NCI-H187 (cell line): Measurements from ENCODE around the gene MAPK4.
A peak's percentile ranks its signal among the peaks of the same experiment; 100 is the strongest.

Source experiments
- DNase-seq, 2 experiments: peaks; one replicate each; lab custom pipeline; 2025; lab: John Stamatoyannopoulos, UW

The MAPK4 gene

DNA sequence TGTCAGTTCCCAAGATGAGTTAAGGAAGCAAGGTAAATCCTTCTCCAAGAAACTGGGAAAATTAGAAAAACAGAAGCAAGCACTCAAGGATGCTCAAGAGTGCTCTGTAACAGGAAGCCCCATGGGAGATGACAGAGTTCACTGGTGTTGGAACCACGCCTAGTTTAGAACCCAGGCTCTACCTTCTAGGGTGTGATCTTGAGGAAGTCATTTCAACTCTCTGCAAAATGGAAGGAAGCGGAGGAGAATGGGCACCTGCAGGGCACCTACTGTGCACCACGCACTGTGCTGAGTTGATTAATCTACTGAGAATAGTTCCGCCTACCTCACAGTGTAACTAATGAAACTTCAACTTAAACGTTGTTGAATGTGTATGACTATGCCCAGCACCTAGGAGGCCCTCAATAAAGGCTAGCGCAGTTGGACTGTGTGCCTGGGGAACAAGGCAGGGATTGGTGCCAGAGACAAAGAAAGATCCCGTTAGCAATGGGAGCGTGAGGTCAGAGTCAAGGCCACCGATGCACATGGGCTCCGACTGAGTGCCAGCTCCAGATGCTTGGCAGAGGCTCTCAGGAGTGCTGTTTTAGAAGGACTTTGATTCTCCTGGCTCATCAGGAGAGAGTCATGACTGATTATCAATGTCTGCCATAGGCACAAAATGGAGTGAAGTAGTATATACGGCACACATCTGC, 93.7 kb downstream of the MAPK4 start:
- DNase-seq, result no peak

- no peak for DNase-seq
Observed at GRCh38 chr18:50654211-50654610, 94.3 kb downstream of the MAPK4 start.

GRCh38 chr18:50654658-50655550, 95.0 kb downstream of the MAPK4 start:
- DNase-seq, result no peak

GRCh38 chr18:50656396-50656795, 96.5 kb downstream of the MAPK4 start:
- DNase-seq, result no peak

GRCh38 chr18:50656841-50657470, 97.1 kb downstream of the MAPK4 start:
- no peak for DNase-seq

DNA sequence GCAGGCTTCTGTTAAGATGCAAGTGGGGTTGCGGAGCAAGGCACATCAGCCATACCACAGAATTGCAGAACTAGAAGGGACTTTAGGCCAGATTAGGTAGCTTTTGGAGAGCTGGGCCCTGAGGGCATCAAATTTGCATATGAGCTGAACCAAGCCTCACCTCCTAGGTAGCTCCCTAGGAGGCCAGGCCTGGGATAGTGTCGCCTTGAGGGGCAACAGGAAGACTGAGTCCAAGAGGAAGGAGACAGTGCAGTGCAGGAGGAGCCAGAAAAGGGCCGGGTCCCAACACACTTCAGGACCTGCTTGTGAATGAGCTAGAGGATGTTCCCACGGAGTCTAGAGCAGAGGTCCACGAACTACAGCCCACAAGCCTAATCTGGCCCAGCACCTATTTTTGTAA, 98.7 kb downstream of the MAPK4 start:
- no peak for DNase-seq

GRCh38 chr18:50659091-50660003, 99.5 kb downstream of the MAPK4 start:
- DNase-seq, result no peak

GRCh38 chr18:50661013-50661412, 101.1 kb downstream of the MAPK4 start:
- DNase-seq, result no peak

- peak in 1 of 2 experiments; percentile 27 for DNase-seq
Observed at GRCh38 chr18:50662177-50662576, 102.3 kb downstream of the MAPK4 start.

DNA sequence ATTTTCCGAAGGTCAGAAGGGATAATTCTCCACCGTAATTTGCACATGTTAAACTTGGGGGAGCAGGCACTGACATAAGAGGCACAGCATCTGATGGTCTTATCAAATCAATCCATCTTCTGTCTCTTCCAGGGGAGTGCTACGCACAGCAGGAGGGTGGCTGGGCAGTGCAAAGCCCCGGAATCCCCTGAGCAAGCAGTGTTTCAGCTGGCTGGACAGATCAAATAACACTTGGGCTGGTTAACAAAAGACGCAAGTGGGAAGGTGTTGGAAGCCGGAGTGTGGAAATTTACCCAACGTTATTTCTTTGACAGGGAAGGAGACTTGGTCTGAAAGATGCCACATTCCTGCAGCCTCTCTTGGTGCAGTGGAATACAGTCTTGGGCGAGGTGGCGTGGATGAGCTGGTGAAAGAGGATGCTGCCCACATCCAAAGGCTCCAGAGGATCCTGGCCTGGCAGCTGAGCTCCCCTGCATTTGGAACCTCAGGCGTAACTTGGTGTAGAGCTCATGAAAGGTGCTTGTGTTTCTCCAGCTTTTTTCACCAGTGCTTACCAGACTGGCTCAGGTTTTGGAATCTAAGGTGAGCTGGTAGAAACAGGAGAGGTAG, 103.0 kb downstream of the MAPK4 start:
- no peak for DNase-seq

GRCh38 chr18:50663626-50664441, 103.9 kb downstream of the MAPK4 start:
- DNase-seq, result no peak

DNA sequence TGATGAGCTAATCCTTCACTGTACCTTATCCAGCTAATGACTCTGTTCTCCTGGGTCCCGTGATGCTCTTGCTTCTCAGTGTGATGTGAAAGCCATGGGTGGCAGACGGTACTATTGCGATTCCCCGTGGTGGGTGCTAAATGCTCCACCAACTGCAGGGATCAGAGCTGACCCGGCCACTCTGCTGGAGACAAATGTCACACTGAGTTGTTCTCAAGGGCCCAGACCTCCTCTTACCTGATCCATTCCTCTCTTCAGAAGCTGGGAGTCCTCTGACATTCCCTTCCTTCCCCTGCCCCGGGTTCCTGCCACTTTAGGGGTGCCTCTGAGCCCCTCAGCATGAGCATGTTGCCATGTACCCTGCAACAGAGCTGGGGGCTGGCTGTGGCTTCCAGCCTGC, 105.1 kb downstream of the MAPK4 start:
- no peak for DNase-seq

DNA sequence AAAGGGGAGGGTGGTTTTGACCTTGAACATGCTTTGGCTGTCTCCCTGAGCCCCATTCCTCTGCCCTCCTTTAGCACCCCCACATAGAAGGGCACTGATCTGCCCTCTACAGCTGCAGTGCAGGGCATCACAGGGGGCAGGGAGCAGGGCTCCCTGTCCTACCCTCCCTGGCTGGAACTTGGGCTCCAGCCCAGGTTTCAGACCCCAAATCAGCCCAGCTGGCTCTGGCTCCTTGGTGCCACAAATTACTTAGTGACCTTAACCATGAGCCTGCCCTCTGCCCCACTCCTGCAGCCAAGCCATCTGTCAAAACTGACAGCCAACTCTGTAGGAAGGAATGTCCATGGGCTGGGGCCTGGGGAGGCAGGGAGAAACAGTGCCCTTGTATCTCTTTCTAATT, 105.6 kb downstream of the MAPK4 start:
- DNase-seq, result no peak

- DNase-seq, result no peak
Observed at GRCh38 chr18:50666536-50666935, 106.6 kb downstream of the MAPK4 start.

- no peak for DNase-seq
Observed at GRCh38 chr18:50671376-50671775, 111.5 kb downstream of the MAPK4 start.

DNA sequence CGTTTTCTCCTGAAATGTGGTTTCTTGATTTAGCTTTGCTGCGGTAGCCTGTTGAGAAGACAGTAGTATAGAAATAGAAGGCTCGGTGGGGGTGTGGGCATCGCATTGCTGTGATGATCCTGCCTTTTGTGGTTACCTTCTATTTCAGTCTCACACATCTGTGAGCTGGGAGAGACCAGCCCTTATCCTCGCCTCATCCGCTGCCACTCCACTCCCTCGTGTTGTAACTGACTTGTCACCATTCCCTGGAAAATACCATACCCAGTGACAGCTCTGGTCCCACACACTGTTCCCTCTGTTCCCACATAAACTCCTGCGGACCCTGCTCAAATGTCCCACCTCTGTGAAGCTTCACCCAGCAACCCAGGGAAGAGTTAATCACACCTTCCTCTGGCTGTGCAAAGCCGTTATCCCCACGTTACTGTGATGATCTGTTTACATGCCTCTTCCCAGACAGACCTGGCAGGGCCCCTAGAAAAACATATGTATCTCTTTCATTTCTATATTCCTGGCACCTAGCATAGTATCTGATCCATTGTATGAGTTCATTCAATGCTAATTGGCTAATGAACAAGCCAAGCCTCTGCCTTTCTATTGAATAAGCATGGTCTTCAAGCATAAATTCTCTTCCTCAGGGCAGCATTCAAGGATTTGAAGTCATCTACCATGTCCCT, 114.6 kb downstream of the MAPK4 start:
- DNase-seq, result no peak

- no peak for DNase-seq
Observed at GRCh38 chr18:50675043-50675442, 115.2 kb downstream of the MAPK4 start.

DNA sequence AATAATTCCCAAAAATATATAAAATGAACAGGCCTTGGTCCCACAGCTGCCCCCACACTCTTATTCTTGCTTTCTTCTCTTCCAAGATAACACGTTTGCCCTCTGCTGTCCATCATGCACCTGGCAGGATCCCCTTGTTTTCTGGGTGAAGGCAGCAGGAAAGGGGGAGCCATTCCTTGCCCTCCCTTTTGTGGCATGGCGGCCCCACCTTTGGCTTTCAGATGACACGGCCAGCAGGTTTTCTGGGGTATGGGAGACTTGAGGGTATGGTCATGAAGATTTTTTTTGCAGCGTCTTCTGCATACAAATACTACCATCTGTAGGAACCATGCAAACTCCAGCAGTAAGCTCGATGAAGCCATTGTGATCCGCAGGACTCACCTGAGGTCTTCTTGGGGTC, 118.8 kb downstream of the MAPK4 start:
- no peak for DNase-seq

DNA sequence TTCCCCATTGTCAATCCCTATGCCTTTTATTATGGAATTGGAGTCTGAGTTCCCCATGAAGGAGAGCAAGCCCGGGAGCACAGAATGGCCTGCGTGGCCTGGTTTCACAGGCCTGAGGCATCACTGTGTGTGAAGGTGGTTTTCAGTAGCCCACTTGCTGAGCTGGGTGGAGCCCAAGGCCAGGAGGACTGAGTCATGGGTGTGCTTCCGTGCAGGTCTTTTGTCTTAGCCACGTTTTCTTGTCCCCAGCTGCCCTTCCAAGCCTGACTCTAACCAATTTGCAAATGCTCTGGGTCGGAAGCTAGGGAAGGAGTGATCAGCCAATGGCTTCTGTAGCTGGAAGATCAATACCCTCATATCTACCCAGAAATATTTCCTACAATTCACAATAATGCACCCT, 119.2 kb downstream of the MAPK4 start:
- DNase-seq, result no peak

GRCh38 chr18:50679656-50680055, 119.8 kb downstream of the MAPK4 start:
- DNase-seq, result no peak
